HepG2 (cell line): ENCODE data around the gene SLC25A44. TPM values are rescaled to one million over a fixed set of nuclear protein-coding genes. Genes with fewer than 3 reads are reported as not detected.

ENCODE experiments used
- FOSL2 ChIP-seq: sonication (generic); formaldehyde crosslinking; IDR thresholded peaks from 2 replicates; pipeline ENCODE4 v1.4.0; 2020; ENCODE audit warnings: missing genetic modification reagents
- NCOA5 ChIP-seq: sonication (generic); formaldehyde crosslinking; IDR thresholded peaks from 2 replicates; pipeline ENCODE4 v1.4.0; 2020; ENCODE audit warnings: missing genetic modification reagents
- NFYB ChIP-seq: sonication (generic); formaldehyde crosslinking; IDR thresholded peaks from 2 replicates; pipeline ENCODE4 v1.4.0; 2020; ENCODE audit warnings: missing genetic modification reagents
- RCOR2 ChIP-seq: IDR thresholded peaks from 2 replicates; pipeline ENCODE4 v1.6.1; 2016; ENCODE audit warnings: missing biosample characterization, missing genetic modification reagents
- TOPORS ChIP-seq: sonication (generic); formaldehyde crosslinking; IDR thresholded peaks from 2 replicates; pipeline ENCODE4 v1.8.0; 2023; ENCODE audit warnings: mild to moderate bottlenecking, missing genetic modification reagents
- ZNF282 ChIP-seq: fragments of 450-650 bp; IDR thresholded peaks from 2 replicates; pipeline ENCODE4 v1.6.1; 2018; ENCODE audit not compliant: partially characterized antibody
- ZNF672 ChIP-seq: sonication (generic); formaldehyde crosslinking; IDR thresholded peaks from 2 replicates; pipeline ENCODE4 v1.8.1; 2022; ENCODE audit warnings: missing genetic modification reagents
- ZNF879 ChIP-seq: sonication (generic); formaldehyde crosslinking; IDR thresholded peaks from 2 replicates; pipeline ENCODE4 v1.8.1; 2023; ENCODE audit warnings: missing genetic modification reagents
- polyA plus RNA-seq, 8 experiments: library from polyadenylated mRNA; depleted of rRNA in 3 of 8; stranded (reverse) in 7 of 8; unstranded in 1 of 8; fragments of >200 nt; fragmentation: Illumina TruSeq in 4 of 8; extraction: Trizol in 4 of 8; gene quantifications; 2 replicates each; pipeline versions ENCODE4 v1.2.1 to v1.2.3, GENCODE V29; 2011 to 2016; ENCODE audit warnings: low read depth in 4 of 8, missing spikeins in 1 of 8, mixed read lengths in 1 of 8; ENCODE audit not compliant: insufficient read depth in 1 of 8
- total RNA-seq, 5 experiments: library from RNA; depleted of rRNA; stranded (reverse); fragments of >200 nt; fragmentation: Illumina TruSeq; extraction: Trizol; gene quantifications; 2 replicates each; pipeline ENCODE4 v1.2.3, GENCODE V29; 2016; ENCODE audit warnings: low read depth in 1 of 5
- TF ChIP-seq, protein P1 (sequence below): sonication (generic); formaldehyde crosslinking; conservative IDR thresholded peaks from 2 replicates; pipeline ENCODE4 v1.8.0; 2022; ENCODE audit warnings: low read depth, missing genetic modification reagents
- TF ChIP-seq, protein P2 (sequence below): sonication (generic); formaldehyde crosslinking; IDR thresholded peaks from 2 replicates; pipeline ENCODE4 v1.5.1; 2020; ENCODE audit warnings: mild to moderate bottlenecking, missing genetic modification reagents, moderate library complexity

Gene SLC25A44
- total and polyA plus RNA-seq, 2 of the 13 experiments (the other 11 are each of a cell fraction or from before 2014, with no cell fraction given), result 10.7 to 13.4 TPM

DNA sequence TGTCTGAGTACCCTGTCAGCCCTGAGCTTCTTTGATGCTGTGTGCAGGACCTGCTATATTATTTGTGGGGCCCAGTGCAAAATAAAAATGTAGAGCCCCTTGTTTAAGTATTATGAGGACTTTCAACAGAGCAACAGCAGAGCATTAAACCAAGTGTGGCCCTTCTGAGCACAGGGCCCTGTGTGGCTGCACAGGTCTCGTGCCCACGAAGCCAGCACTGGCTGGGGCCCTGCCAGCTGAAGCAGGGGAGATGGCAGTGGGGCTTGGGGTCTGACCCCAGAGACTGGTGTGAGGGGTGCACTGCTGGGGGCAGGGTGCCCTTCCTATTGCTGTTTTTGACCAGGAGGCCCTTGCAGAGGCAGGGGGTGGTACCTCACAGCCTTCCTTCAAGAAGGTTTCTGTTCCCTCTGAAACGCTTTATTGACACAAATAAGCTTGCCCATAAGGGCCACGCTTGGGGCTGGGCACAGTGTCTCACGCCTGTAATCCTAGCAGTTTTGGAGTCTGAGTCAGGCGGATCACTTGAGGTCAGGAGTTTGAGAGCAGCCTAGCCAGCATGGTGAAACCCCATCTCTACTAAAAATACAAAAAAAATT is 42.7 kb upstream of the SLC25A44 start (continued):
- TF ChIP-seq, protein P1, sequence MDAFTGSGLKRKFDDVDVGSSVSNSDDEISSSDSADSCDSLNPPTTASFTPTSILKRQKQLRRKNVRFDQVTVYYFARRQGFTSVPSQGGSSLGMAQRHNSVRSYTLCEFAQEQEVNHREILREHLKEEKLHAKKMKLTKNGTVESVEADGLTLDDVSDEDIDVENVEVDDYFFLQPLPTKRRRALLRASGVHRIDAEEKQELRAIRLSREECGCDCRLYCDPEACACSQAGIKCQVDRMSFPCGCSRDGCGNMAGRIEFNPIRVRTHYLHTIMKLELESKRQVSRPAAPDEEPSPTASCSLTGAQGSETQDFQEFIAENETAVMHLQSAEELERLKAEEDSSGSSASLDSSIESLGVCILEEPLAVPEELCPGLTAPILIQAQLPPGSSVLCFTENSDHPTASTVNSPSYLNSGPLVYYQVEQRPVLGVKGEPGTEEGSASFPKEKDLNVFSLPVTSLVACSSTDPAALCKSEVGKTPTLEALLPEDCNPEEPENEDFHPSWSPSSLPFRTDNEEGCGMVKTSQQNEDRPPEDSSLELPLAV (CRISPR knock-in tag), result no peak
- no peak for TF ChIP-seq NFYB (CRISPR knock-in tag)
- no peak for TF ChIP-seq ZNF282
- TF ChIP-seq RCOR2 (CRISPR knock-in tag), result no peak
- TF ChIP-seq, protein P2, sequence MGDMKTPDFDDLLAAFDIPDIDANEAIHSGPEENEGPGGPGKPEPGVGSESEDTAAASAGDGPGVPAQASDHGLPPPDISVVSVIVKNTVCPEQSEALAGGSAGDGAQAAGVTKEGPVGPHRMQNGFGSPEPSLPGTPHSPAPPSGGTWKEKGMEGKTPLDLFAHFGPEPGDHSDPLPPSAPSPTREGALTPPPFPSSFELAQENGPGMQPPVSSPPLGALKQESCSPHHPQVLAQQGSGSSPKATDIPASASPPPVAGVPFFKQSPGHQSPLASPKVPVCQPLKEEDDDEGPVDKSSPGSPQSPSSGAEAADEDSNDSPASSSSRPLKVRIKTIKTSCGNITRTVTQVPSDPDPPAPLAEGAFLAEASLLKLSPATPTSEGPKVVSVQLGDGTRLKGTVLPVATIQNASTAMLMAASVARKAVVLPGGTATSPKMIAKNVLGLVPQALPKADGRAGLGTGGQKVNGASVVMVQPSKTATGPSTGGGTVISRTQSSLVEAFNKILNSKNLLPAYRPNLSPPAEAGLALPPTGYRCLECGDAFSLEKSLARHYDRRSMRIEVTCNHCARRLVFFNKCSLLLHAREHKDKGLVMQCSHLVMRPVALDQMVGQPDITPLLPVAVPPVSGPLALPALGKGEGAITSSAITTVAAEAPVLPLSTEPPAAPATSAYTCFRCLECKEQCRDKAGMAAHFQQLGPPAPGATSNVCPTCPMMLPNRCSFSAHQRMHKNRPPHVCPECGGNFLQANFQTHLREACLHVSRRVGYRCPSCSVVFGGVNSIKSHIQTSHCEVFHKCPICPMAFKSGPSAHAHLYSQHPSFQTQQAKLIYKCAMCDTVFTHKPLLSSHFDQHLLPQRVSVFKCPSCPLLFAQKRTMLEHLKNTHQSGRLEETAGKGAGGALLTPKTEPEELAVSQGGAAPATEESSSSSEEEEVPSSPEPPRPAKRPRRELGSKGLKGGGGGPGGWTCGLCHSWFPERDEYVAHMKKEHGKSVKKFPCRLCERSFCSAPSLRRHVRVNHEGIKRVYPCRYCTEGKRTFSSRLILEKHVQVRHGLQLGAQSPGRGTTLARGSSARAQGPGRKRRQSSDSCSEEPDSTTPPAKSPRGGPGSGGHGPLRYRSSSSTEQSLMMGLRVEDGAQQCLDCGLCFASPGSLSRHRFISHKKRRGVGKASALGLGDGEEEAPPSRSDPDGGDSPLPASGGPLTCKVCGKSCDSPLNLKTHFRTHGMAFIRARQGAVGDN, result peak; percentile 27; the same call in 1 of the 2 replicates
- no peak for TF ChIP-seq ZNF672 (CRISPR knock-in tag)
- TF ChIP-seq FOSL2 (CRISPR knock-in tag), result no peak
- no peak for TF ChIP-seq ZNF879 (CRISPR knock-in tag)
- no peak for TF ChIP-seq TOPORS
- no peak for TF ChIP-seq NCOA5 (CRISPR knock-in tag)
- TF ChIP-seq, all 625 proteins: peak for 5
